Natural killer cell (primary cell): Measurements from ENCODE around the gene IL20. TPM values are rescaled to one million over a fixed set of nuclear protein-coding genes. Genes with fewer than 3 reads are reported as not detected.

Source experiments
- ATAC-seq, 3 donors: fragments of 150-1000 bp in 2 of 3; fragments of 200-7000 bp in 1 of 3; cut with Tn5 transposase; 1 replicate in 1 of 3; 2 replicates in 2 of 3; pipeline ENCODE4 v1.10.0; 2021; ENCODE audit warnings: mild to moderate bottlenecking in 2 of 3, moderate library complexity in 2 of 3
- DNase-seq, 2 donors: peaks; one replicate each; pipeline versions ENCODE4 v3.0.0 to v3.0.0-alpha.2; 2013 to 2021; ENCODE audit warnings: mixed read lengths in 1 of 2
- H3K27ac ChIP-seq: one replicate; pipeline ENCODE4 v1.5.1; 2013; ENCODE audit warnings: mild to moderate bottlenecking, low read length
- H3K27me3 ChIP-seq: one replicate; pipeline ENCODE4 v1.6.1; 2013; ENCODE audit warnings: low read length; ENCODE audit not compliant: control insufficient read depth, insufficient read depth
- H3K36me3 ChIP-seq: one replicate; pipeline ENCODE4 v1.6.1; 2013; ENCODE audit warnings: low read length; ENCODE audit not compliant: control insufficient read depth, insufficient read depth
- H3K4me1 ChIP-seq: one replicate; pipeline ENCODE4 v1.6.1; 2013; ENCODE audit warnings: low read length; ENCODE audit not compliant: control insufficient read depth, insufficient read depth
- H3K4me3 ChIP-seq: one replicate; pipeline ENCODE4 v1.5.1; 2013; ENCODE audit warnings: low read length
- H3K9me3 ChIP-seq: one replicate; pipeline ENCODE4 v1.6.1; 2013; ENCODE audit warnings: low read length; ENCODE audit not compliant: control insufficient read depth, insufficient read depth
- H3K27ac Mint-ChIP-seq, 2 donors: one replicate each; pipeline ENCODE4 v1.8.0; 2022; ENCODE audit warnings: mild to moderate bottlenecking in 2 of 2, mixed read lengths in 2 of 2, moderate library complexity in 1 of 2
- H3K27me3 Mint-ChIP-seq, 2 donors: one replicate each; pipeline ENCODE4 v1.8.0; 2022; ENCODE audit warnings: low read depth in 2 of 2, mixed read lengths in 2 of 2
- H3K36me3 Mint-ChIP-seq: one replicate; pipeline ENCODE4 v1.8.0; 2022; ENCODE audit warnings: mixed read lengths
- H3K4me1 Mint-ChIP-seq, 2 donors: one replicate each; pipeline ENCODE4 v1.8.0; 2022; ENCODE audit warnings: mixed read lengths in 2 of 2
- H3K4me3 Mint-ChIP-seq: one replicate; pipeline ENCODE4 v1.8.0; 2022; ENCODE audit warnings: mild to moderate bottlenecking, moderate library complexity, mixed read lengths
- H3K9me3 Mint-ChIP-seq, 2 donors: one replicate each; pipeline ENCODE4 v1.8.0; 2022; ENCODE audit warnings: mixed read lengths in 2 of 2
- CTCF ChIP-seq: fragments of 200-600 bp; IDR thresholded peaks from one replicate; pipeline ENCODE4 v1.8.0; 2022; ENCODE audit warnings: antibody characterized with exemption
- WGBS: methylation state at CpG from one replicate; pipeline ENCODE4 v1.1.7; 2013; ENCODE audit warnings: missing lambda C conversion rate; ENCODE audit not compliant: insufficient coverage; 5-methylcytosine and 5-hydroxymethylcytosine counted together
- intact Hi-C: fragments of 100-400 bp; cut with micrococcal nuclease; formaldehyde crosslinking; loops from one replicate; pipeline ENCODE4 v1.14.2; 2022
- total RNA-seq, 4 donors: library from RNA; stranded (reverse); fragments of 120-200 nt in 1 of 4; gene quantifications; one replicate each; pipeline versions ENCODE4 v1.2.3 to v1.2.4, GENCODE V29; 2013 to 2022

IL20 gene
- total RNA-seq, 3 donors from 2014 or later (not counting 1 experiment from before 2014, with no cell fraction given): not detected

- intact Hi-C loops: no loop called here
- no peak overlapping the region for H3K4me3 Mint-ChIP-seq
These were observed 18.9 kb upstream of the IL20 start for GRCh38 chr1:206846487-206846886.

GRCh38 chr1:206847337-206847834 is 18.0 kb upstream of the IL20 start:
- intact Hi-C loops: no loop called here
- no peak for ATAC-seq
- Mint-ChIP-seq H3K36me3 (no peaks in the 10 kb centered on the region), H3K4me3 (no peak overlapping the region), H3K27me3 (peaks cover 17 to 46% of the 10 kb centered on the region in 2 donors), H3K4me1 (no peaks in the 10 kb centered on the region), H3K9me3 (no peaks in the 10 kb centered on the region), H3K27ac (no peak overlapping the region)
- Histone ChIP-seq H3K4me3 (no peak overlapping the region), H3K36me3 (no peaks in the 10 kb centered on the region), H3K27ac (no peak overlapping the region), H3K27me3 (peaks cover 3% of the 10 kb centered on the region), H3K4me1 (no peaks in the 10 kb centered on the region), H3K9me3 (no peaks in the 10 kb centered on the region)
- no peak for DNase-seq
- 100% methylated on average over 3 of the region's 3 CpGs for WGBS
- no peak for TF ChIP-seq CTCF

More at GRCh38 chr1:206846487-206846886, 18.9 kb upstream of the IL20 start:
- no peaks in the 10 kb centered on the region for H3K9me3 ChIP-seq
- peaks cover 3% of the 10 kb centered on the region for H3K27me3 ChIP-seq
- Mint-ChIP-seq H3K9me3 (no peaks in the 10 kb centered on the region), H3K27me3 (peaks cover 15 to 37% of the 10 kb centered on the region in 2 donors), H3K4me1 (no peaks in the 10 kb centered on the region), H3K27ac (no peak overlapping the region), H3K36me3 (no peaks in the 10 kb centered on the region)
- no peak for ATAC-seq
- H3K36me3 ChIP-seq: no peaks in the 10 kb centered on the region
- no peaks in the 10 kb centered on the region for H3K4me1 ChIP-seq
- no peak for DNase-seq
- H3K4me3 ChIP-seq: no peak overlapping the region
- no peak for TF ChIP-seq CTCF
- no peak overlapping the region for H3K27ac ChIP-seq

- no peak overlapping the region for H3K27ac ChIP-seq
- H3K27me3 Mint-ChIP-seq: peaks cover 17 to 52% of the 10 kb centered on the region in 2 donors
- H3K27ac Mint-ChIP-seq: no peak overlapping the region
- H3K4me3 Mint-ChIP-seq: no peak overlapping the region
- H3K4me1 ChIP-seq: no peaks in the 10 kb centered on the region
- H3K4me1 Mint-ChIP-seq: no peaks in the 10 kb centered on the region
- no peak for TF ChIP-seq CTCF
- H3K9me3 ChIP-seq: no peaks in the 10 kb centered on the region
- DNase-seq: no peak
- peaks cover 3% of the 10 kb centered on the region for H3K27me3 ChIP-seq
- intact Hi-C loops: no loop called here
- H3K36me3 ChIP-seq: no peaks in the 10 kb centered on the region
- no peaks in the 10 kb centered on the region for H3K9me3 Mint-ChIP-seq
- no peak for ATAC-seq
- WGBS: no CpG with 5 or more reads among the region's 1 CpG
- no peaks in the 10 kb centered on the region for H3K36me3 Mint-ChIP-seq
- H3K4me3 ChIP-seq: no peak overlapping the region
These were observed 17.5 kb upstream of the IL20 start for GRCh38 chr1:206847946-206848345.

GRCh38 chr1:206850401-206850800 is 15.0 kb upstream of the IL20 start:
- Histone ChIP-seq H3K27me3 (peaks cover 3% of the 10 kb centered on the region), H3K9me3 (no peaks in the 10 kb centered on the region), H3K4me3 (no peak overlapping the region), H3K27ac (no peak overlapping the region), H3K36me3 (no peaks in the 10 kb centered on the region), H3K4me1 (no peaks in the 10 kb centered on the region)
- Mint-ChIP-seq H3K27ac (no peak overlapping the region), H3K4me1 (no peaks in the 10 kb centered on the region), H3K9me3 (no peaks in the 10 kb centered on the region), H3K36me3 (no peaks in the 10 kb centered on the region), H3K4me3 (no peak overlapping the region), H3K27me3 (peaks cover 21 to 55% of the 10 kb centered on the region in 2 donors)
- DNase-seq (no peak), ATAC-seq (no peak)
- intact Hi-C loops: no loop called here
- WGBS: no CpG with 5 or more reads among the region's 2 CpGs
- TF ChIP-seq CTCF: no peak
